Endothelial cell of umbilical vein (primary cell): Measurements from ENCODE around the gene MBOAT1.

Experiments
- EZH2 ChIP-seq: IDR thresholded peaks from 2 replicates; pipeline ENCODE4 v1.6.1; 2012; ENCODE audit warnings: borderline replicate concordance, low read depth, mild to moderate bottlenecking, moderate library complexity, low read length, inconsistent platforms; ENCODE audit not compliant: severe bottlenecking
- JUN ChIP-seq: IDR thresholded peaks from 2 replicates; pipeline ENCODE4 v1.6.1; 2011; ENCODE audit warnings: borderline replicate concordance, low read depth; ENCODE audit not compliant: insufficient read length, insufficient read depth
- POLR2A ChIP-seq: IDR thresholded peaks from 2 replicates; pipeline ENCODE4 v1.6.1; 2012; ENCODE audit warnings: low read depth, mild to moderate bottlenecking, control low read depth, low read length
- TF ChIP-seq, protein P1 (sequence below), 2 donors: IDR thresholded peaks; 1 replicate in 1 of 2; 2 replicates in 1 of 2; pipeline ENCODE4 v1.5.1; 2011; ENCODE audit warnings: low read length in 2 of 2, mild to moderate bottlenecking in 2 of 2, moderate library complexity in 2 of 2, control low read depth in 1 of 2, inconsistent platforms in 1 of 2, low read depth in 1 of 2; ENCODE audit not compliant: insufficient read depth in 1 of 2; ENCODE audit errors: extremely low read depth in 1 of 2

DNA sequence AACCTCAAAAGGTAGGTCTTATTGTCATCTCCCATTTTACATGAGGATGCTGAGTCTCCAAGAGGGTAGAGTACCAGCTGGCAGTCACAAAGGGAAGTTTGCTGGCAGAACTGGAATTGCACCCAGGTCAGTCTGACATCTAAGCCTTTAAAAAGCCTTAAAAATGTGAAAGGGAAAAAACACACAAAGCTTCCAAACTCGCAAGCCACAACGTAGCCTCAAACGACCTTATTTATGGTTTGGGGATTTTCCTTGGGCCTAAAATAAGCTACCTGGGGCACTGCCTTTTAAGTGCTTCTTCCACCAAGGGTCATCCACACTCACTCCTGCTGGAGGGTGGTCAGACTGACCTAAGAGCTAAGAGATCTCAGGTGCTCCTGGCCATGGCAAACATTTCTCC, 2.1 kb downstream of the MBOAT1 start:
- TF ChIP-seq, protein P1, sequence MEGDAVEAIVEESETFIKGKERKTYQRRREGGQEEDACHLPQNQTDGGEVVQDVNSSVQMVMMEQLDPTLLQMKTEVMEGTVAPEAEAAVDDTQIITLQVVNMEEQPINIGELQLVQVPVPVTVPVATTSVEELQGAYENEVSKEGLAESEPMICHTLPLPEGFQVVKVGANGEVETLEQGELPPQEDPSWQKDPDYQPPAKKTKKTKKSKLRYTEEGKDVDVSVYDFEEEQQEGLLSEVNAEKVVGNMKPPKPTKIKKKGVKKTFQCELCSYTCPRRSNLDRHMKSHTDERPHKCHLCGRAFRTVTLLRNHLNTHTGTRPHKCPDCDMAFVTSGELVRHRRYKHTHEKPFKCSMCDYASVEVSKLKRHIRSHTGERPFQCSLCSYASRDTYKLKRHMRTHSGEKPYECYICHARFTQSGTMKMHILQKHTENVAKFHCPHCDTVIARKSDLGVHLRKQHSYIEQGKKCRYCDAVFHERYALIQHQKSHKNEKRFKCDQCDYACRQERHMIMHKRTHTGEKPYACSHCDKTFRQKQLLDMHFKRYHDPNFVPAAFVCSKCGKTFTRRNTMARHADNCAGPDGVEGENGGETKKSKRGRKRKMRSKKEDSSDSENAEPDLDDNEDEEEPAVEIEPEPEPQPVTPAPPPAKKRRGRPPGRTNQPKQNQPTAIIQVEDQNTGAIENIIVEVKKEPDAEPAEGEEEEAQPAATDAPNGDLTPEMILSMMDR (IDR thresholded peaks at IDR 0.05; ENCODE audit: extremely low read depth in 1 of 2, insufficient read depth in 1 of 2, low read depth in 1 of 2, low read length in 2 of 2), result no peak
- TF ChIP-seq POLR2A (no peak), EZH2 (no peak), JUN (no peak)
